Amygdala (tissue), 56 donors: Measurements from ENCODE around the gene ZFPM1.
"Not testable (repeated sequence)": the region's sequence is repeated elsewhere in the genome, so short reads cannot be mapped to it uniquely, and the experiment has no call there.

ENCODE experiments used
- DNase-seq, 56 donors: peaks; one replicate each; lab custom pipeline; 2025; lab: John Stamatoyannopoulos, UW

ZFPM1 gene

GRCh38 chr16:88477631-88478519, 24.8 kb downstream of the ZFPM1 start:
- no peak for DNase-seq

GRCh38 chr16:88478889-88479792, 26.1 kb downstream of the ZFPM1 start:
- DNase-seq: no peak

GRCh38 chr16:88479793-88480760, 27.0 kb downstream of the ZFPM1 start:
- DNase-seq: no peak

GRCh38 chr16:88480829-88481228, 27.7 kb downstream of the ZFPM1 start:
- DNase-seq: no peak

- DNase-seq: no peak
Observed at GRCh38 chr16:88481851-88482250, 28.8 kb downstream of the ZFPM1 start.

- DNase-seq: no peak
Observed at GRCh38 chr16:88482630-88483391, 29.7 kb downstream of the ZFPM1 start.

GRCh38 chr16:88483392-88483641, 30.2 kb downstream of the ZFPM1 start:
- no peak for DNase-seq

GRCh38 chr16:88484505-88485365, 31.7 kb downstream of the ZFPM1 start:
- no peak for DNase-seq

- DNase-seq: not testable (repeated sequence)
Observed at GRCh38 chr16:88485366-88485741, 32.3 kb downstream of the ZFPM1 start.

GRCh38 chr16:88486398-88487123, 33.5 kb downstream of the ZFPM1 start:
- DNase-seq: no peak

GRCh38 chr16:88487124-88487432, 34.0 kb downstream of the ZFPM1 start:
- no peak for DNase-seq

GRCh38 chr16:88487920-88488851, 35.1 kb downstream of the ZFPM1 start:
- DNase-seq: no peak

- no peak for DNase-seq
Observed at GRCh38 chr16:88489163-88489741, 36.2 kb downstream of the ZFPM1 start.

- DNase-seq: no peak
Observed at GRCh38 chr16:88491001-88491559, 38.0 kb downstream of the ZFPM1 start.

GRCh38 chr16:88491560-88492310, 38.7 kb downstream of the ZFPM1 start:
- no peak for DNase-seq

GRCh38 chr16:88493879-88494278, 40.8 kb downstream of the ZFPM1 start:
- DNase-seq: no peak
